ENCODE results near the gene FGFR3. TPM values are rescaled to one million over a fixed set of nuclear protein-coding genes. Genes with fewer than 3 reads are reported as not detected.

FGFR3 gene
- total RNA-seq, 1 experiment from 2014 or later, result 34.3 TPM

DNA sequence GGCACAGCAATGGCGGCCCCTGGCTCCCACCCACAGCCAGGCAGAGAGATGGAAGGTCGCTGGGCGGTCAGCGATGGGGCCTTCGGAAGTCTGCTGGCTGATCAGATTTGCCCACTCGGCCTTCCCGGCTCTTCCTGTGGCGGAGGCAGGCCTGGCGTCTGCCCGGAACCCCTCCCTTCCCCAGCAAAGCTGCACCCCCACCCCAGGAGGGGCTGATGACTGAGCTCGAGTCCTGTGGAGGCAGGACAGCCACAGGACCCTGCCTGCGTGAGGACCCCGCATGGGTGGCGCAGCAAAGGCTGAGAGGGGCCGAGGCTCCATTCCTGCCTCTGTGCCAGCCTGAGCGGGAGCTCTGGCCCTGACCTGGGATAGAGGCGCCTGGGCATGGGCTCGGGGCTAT lies 37.0 kb upstream of the FGFR3 start:
- TF ChIP-seq, protein P1, sequence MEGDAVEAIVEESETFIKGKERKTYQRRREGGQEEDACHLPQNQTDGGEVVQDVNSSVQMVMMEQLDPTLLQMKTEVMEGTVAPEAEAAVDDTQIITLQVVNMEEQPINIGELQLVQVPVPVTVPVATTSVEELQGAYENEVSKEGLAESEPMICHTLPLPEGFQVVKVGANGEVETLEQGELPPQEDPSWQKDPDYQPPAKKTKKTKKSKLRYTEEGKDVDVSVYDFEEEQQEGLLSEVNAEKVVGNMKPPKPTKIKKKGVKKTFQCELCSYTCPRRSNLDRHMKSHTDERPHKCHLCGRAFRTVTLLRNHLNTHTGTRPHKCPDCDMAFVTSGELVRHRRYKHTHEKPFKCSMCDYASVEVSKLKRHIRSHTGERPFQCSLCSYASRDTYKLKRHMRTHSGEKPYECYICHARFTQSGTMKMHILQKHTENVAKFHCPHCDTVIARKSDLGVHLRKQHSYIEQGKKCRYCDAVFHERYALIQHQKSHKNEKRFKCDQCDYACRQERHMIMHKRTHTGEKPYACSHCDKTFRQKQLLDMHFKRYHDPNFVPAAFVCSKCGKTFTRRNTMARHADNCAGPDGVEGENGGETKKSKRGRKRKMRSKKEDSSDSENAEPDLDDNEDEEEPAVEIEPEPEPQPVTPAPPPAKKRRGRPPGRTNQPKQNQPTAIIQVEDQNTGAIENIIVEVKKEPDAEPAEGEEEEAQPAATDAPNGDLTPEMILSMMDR (IDR thresholded peaks at IDR 0.05; ENCODE audit: unreplicated experiment), result no peak
- no peak for DNase-seq
- Mint-ChIP-seq H3K27me3 (ENCODE audit: unreplicated experiment) (no peaks in the 10 kb centered on the region), H3K4me1 (ENCODE audit: low read depth, unreplicated experiment) (no peaks in the 10 kb centered on the region), H3K36me3 (ENCODE audit: insufficient read depth, unreplicated experiment) (no peaks in the 10 kb centered on the region), H3K4me3 (ENCODE audit: low read depth, unreplicated experiment) (no peak overlapping the region), H3K27ac (ENCODE audit: unreplicated experiment) (no peak overlapping the region), H3K9me3 (ENCODE audit: low read depth, unreplicated experiment) (no peaks in the 10 kb centered on the region)
- BruUV-seq (replicated peaks), result no TSS peak
- CTCF ChIA-PET, result interaction anchor here (1.0 kb wide), 1 partner anchor 53 kb away, joined by 3 read pairs; no protein-coding TSS in a partner anchor
- intact Hi-C loops (cut with micrococcal nuclease; ENCODE audit: unreplicated experiment), result no loop called here

DNA sequence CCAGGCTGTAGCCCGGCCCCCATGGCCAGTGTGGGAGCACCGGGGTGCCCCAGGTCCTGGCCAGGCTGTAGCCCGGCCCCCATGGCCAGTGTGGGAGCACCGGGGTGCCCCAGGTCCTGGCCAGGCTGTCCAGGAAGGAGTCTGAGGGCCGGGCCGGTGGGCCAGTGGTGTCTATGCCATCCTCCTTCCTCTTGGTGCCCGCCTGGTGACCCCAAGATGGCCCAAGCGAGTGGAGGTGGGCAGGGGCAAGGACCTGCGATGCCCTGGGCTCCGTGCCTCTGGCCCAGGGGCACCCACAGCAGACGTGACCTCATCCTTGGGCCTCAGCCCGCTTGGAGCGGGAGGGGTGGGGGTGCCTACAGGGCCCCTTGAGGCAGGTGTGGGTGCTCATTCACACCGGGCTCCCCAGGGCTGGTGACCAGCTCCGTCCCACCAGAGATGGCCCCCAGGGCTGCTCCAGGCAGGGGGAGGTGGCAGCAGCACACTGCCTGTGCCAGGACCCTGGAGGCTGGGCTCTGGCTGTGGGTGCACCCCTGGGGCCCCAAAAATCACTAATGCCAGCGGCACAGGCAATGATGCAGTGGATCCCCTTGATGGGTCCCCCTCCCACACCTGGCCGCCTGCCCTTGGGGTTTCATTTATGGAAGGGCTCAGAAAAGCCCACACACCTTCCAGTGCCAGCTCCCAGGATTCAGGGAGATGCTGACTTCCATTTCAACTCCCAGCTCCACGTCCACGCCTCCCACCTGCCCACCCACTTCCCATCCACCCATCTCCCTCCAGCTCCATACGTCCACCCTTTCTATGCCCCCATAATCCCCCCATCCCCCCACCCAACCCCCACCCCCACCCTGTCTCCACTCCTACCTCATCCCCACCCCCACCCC lies 36.0 kb upstream of the FGFR3 start:
- no peak for DNase-seq
- CTCF ChIA-PET, result interaction anchor here (0.7 kb wide), 1 partner anchor 108 kb away, joined by 4 read pairs; no protein-coding TSS in a partner anchor
- H3K36me3 Mint-ChIP-seq (ENCODE audit: insufficient read depth, unreplicated experiment), result no peaks in the 10 kb centered on the region
- no peak overlapping the region for H3K27ac Mint-ChIP-seq (ENCODE audit: unreplicated experiment)
- H3K4me1 Mint-ChIP-seq (ENCODE audit: low read depth, unreplicated experiment), result no peaks in the 10 kb centered on the region
- peaks cover 3% of the 10 kb centered on the region for H3K27me3 Mint-ChIP-seq (ENCODE audit: unreplicated experiment)
- H3K4me3 Mint-ChIP-seq (ENCODE audit: low read depth, unreplicated experiment), result no peak overlapping the region
- TF ChIP-seq, protein P1 (IDR thresholded peaks at IDR 0.05; ENCODE audit: unreplicated experiment), result no peak
- no peaks in the 10 kb centered on the region for H3K9me3 Mint-ChIP-seq (ENCODE audit: low read depth, unreplicated experiment)
- no TSS peak for BruUV-seq (replicated peaks)
- intact Hi-C loops (cut with micrococcal nuclease; ENCODE audit: unreplicated experiment), result no loop called here

DNA sequence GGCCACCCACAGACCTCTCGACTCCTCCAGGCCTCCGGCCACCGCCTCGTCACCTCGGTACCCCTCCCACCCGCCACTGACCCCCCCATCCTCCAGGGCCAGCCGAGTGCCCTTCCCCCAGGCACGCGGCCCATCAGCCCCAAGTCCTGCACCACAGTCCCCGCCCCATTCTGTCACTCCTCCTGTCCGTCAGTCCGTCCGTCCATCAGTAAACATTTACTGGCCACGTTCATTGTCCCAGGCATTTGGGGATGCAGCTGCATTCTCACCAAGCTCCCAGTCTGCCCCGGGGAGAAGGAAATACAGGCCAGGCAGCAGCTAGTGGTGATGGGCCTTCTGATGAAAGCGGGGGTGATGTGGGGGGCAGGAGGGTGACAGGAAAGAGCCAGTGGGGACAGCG lies 35.3 kb upstream of the FGFR3 start:
- Mint-ChIP-seq H3K4me3 (ENCODE audit: low read depth, unreplicated experiment) (no peak overlapping the region), H3K9me3 (ENCODE audit: low read depth, unreplicated experiment) (no peaks in the 10 kb centered on the region), H3K27me3 (ENCODE audit: unreplicated experiment) (peaks cover 8% of the 10 kb centered on the region), H3K27ac (ENCODE audit: unreplicated experiment) (no peak overlapping the region), H3K36me3 (ENCODE audit: insufficient read depth, unreplicated experiment) (no peaks in the 10 kb centered on the region), H3K4me1 (ENCODE audit: low read depth, unreplicated experiment) (no peaks in the 10 kb centered on the region)
- CTCF ChIA-PET, result interaction anchor here (0.6 to 0.7 kb wide), 2 partner anchors 26 to 109 kb away, joined by 3 to 4 read pairs; no protein-coding TSS in a partner anchor
- TF ChIP-seq, protein P1 (IDR thresholded peaks at IDR 0.05; ENCODE audit: unreplicated experiment), result no peak
- BruUV-seq (replicated peaks), result no TSS peak
- DNase-seq, result no peak
- intact Hi-C loops (cut with micrococcal nuclease; ENCODE audit: unreplicated experiment), result no loop called here

DNA sequence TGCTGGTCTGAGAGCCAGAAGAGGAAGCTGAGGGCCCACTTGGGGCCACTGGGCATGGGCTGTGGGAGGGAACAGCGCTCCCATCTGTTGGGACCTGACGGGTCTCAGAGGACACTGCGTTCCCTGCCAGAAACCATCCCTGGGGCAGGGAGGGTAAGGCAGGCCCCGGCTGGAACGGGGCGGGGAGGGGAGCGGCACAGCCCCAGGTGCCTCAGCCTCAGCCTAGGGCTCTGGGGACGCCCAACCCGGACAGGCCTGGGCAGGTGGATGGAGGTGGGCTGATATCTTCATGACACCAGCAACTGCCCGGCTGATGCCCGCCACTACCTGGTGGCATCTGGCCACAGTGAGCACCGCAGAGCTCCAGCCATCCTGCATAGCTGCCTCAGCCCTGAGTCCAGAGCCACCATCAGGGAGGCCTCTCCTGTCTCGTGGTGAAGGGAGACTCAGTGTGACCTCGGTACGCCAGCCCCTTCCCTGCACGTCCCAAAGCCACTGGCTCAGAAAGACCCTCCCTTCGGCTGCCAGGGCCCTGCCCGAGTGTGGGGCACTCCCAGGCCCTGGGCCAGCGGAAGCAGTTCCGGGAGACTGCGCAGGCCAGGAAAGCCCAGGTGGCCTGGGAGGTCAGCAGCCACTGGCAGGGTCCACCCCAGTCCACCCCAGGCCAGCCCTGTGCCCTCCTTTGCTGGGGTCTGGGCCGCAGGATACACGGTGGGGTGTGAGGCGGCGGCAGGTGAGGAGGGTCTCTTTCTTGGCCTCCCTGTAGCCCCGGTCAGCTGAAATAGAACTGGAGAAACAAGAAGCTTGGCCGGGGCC lies 34.6 kb upstream of the FGFR3 start:
- Mint-ChIP-seq H3K27ac (ENCODE audit: unreplicated experiment) (no peak overlapping the region), H3K36me3 (ENCODE audit: insufficient read depth, unreplicated experiment) (no peaks in the 10 kb centered on the region), H3K27me3 (ENCODE audit: unreplicated experiment) (peaks cover 8% of the 10 kb centered on the region), H3K4me1 (ENCODE audit: low read depth, unreplicated experiment) (no peaks in the 10 kb centered on the region), H3K9me3 (ENCODE audit: low read depth, unreplicated experiment) (no peaks in the 10 kb centered on the region), H3K4me3 (ENCODE audit: low read depth, unreplicated experiment) (no peak overlapping the region)
- BruUV-seq (replicated peaks), result no TSS peak
- intact Hi-C loops (cut with micrococcal nuclease; ENCODE audit: unreplicated experiment), result no loop called here
- CTCF ChIA-PET, result interaction anchor here (0.6 to 0.7 kb wide), 3 partner anchors 25 to 635 kb away, joined by 3 to 4 read pairs (median 3); no protein-coding TSS in a partner anchor
- no peak for DNase-seq
- TF ChIP-seq, protein P1 (IDR thresholded peaks at IDR 0.05; ENCODE audit: unreplicated experiment), result no peak

Measured in Calu3 (cell line).